ENCODE results near the gene PPP1R13B. TPM values are rescaled to one million over a fixed set of nuclear protein-coding genes. Genes with fewer than 3 reads are reported as not detected.

Gene PPP1R13B
- total RNA-seq, 2 donors from 2014 or later, result 15.6 to 17.5 TPM

GRCh38 chr14:103713304-103714062, 133.9 kb downstream of the PPP1R13B start:
- H3K27ac ChIP-seq (ENCODE audit: low read depth, low read length), result no peak overlapping the region
- TF ChIP-seq CTCF (conservative IDR thresholded peaks at IDR 0.05), result no peak

GRCh38 chr14:103712633-103713247, 134.6 kb downstream of the PPP1R13B start:
- H3K4me3 Mint-ChIP-seq, result no peak overlapping the region
- no peak overlapping the region for H3K4me3 ChIP-seq (ENCODE audit: low read length)
- H3K9ac ChIP-seq (ENCODE audit: extremely low read depth, low read length, poor library complexity, severe bottlenecking), result no peak overlapping the region
- peaks cover 28% of the 10 kb centered on the region for H3K36me3 ChIP-seq (ENCODE audit: control insufficient read depth, insufficient read depth, low read length)
- H3K27ac ChIP-seq (ENCODE audit: low read depth, low read length), result no peak overlapping the region
- peaks cover 27% of the 10 kb centered on the region for H3K36me3 Mint-ChIP-seq (ENCODE audit: low read depth)
- H3K9me3 Mint-ChIP-seq, result no peaks in the 10 kb centered on the region
- H3K27me3 ChIP-seq (ENCODE audit: control insufficient read depth, insufficient read depth, low read length, poor library complexity, severe bottlenecking), result no peaks in the 10 kb centered on the region
- H3K9me3 ChIP-seq (ENCODE audit: control insufficient read depth, low read length), result no peaks in the 10 kb centered on the region
- peak overlapping the region; percentile 88 for H3K27ac Mint-ChIP-seq
- TF ChIP-seq CTCF (conservative IDR thresholded peaks at IDR 0.05), result no peak
- H3K27me3 Mint-ChIP-seq (ENCODE audit: insufficient read depth), result no peaks in the 10 kb centered on the region
- H3K4me1 ChIP-seq (ENCODE audit: control insufficient read depth, insufficient read depth, low read length), result peaks cover 11% of the 10 kb centered on the region
- WGBS, 2 experiments (ENCODE audit: insufficient coverage in 1 of 2, insufficient read length in 1 of 2), result 94 to 95% methylated on average over 21 to 24 of the region's 24 CpGs
- peaks cover 28% of the 10 kb centered on the region for H3K4me1 Mint-ChIP-seq
- DNase-seq, result no peak

More at GRCh38 chr14:103713304-103714062, 133.9 kb downstream of the PPP1R13B start:
- Histone ChIP-seq H3K4me1 (ENCODE audit: control insufficient read depth, insufficient read depth, low read length) (peaks cover 11% of the 10 kb centered on the region), H3K4me3 (ENCODE audit: low read length) (no peak overlapping the region), H3K27me3 (ENCODE audit: control insufficient read depth, insufficient read depth, low read length, poor library complexity, severe bottlenecking) (no peaks in the 10 kb centered on the region), H3K9ac (ENCODE audit: extremely low read depth, low read length, poor library complexity, severe bottlenecking) (no peak overlapping the region), H3K36me3 (ENCODE audit: control insufficient read depth, insufficient read depth, low read length) (peaks cover 24% of the 10 kb centered on the region), H3K9me3 (ENCODE audit: control insufficient read depth, low read length) (no peaks in the 10 kb centered on the region)
- Mint-ChIP-seq H3K27me3 (ENCODE audit: insufficient read depth) (no peaks in the 10 kb centered on the region), H3K36me3 (ENCODE audit: low read depth) (peaks cover 23% of the 10 kb centered on the region), H3K4me3 (peak overlapping the region; percentile 71), H3K4me1 (peaks cover 34% of the 10 kb centered on the region), H3K9me3 (no peaks in the 10 kb centered on the region), H3K27ac (peak overlapping the region; percentile 88)
- 90 to 93% methylated on average over 16 to 18 of the region's 18 CpGs for WGBS, 2 experiments (ENCODE audit: insufficient coverage in 1 of 2, insufficient read length in 1 of 2)
- DNase-seq, result no peak

GRCh38 chr14:103711516-103712431, 135.6 kb downstream of the PPP1R13B start:
- no peak overlapping the region for H3K4me3 ChIP-seq (ENCODE audit: low read length)
- Mint-ChIP-seq H3K27ac (peak overlapping the region; percentile 59), H3K36me3 (ENCODE audit: low read depth) (peaks cover 23% of the 10 kb centered on the region), H3K4me1 (peaks cover 19% of the 10 kb centered on the region), H3K27me3 (ENCODE audit: insufficient read depth) (no peaks in the 10 kb centered on the region), H3K4me3 (no peak overlapping the region), H3K9me3 (no peaks in the 10 kb centered on the region)
- no peak overlapping the region for H3K27ac ChIP-seq (ENCODE audit: low read depth, low read length)
- WGBS, 2 experiments (ENCODE audit: insufficient coverage in 1 of 2, insufficient read length in 1 of 2), result 92 to 94% methylated on average over 17 to 27 of the region's 27 CpGs
- peaks cover 4% of the 10 kb centered on the region for H3K4me1 ChIP-seq (ENCODE audit: control insufficient read depth, insufficient read depth, low read length)
- no peak overlapping the region for H3K9ac ChIP-seq (ENCODE audit: extremely low read depth, low read length, poor library complexity, severe bottlenecking)
- H3K27me3 ChIP-seq (ENCODE audit: control insufficient read depth, insufficient read depth, low read length, poor library complexity, severe bottlenecking), result no peaks in the 10 kb centered on the region
- DNase-seq, result no peak
- peaks cover 31% of the 10 kb centered on the region for H3K36me3 ChIP-seq (ENCODE audit: control insufficient read depth, insufficient read depth, low read length)
- no peaks in the 10 kb centered on the region for H3K9me3 ChIP-seq (ENCODE audit: control insufficient read depth, low read length)
- no peak for TF ChIP-seq CTCF (conservative IDR thresholded peaks at IDR 0.05)
